ENCODE results near the gene MRC2. TPM values are rescaled to one million over a fixed set of nuclear protein-coding genes. Genes with fewer than 3 reads are reported as not detected.

Gene MRC2
- total and polyA plus RNA-seq, 9 of the 15 experiments (the other 6 are each of a cell fraction or from before 2014, with no cell fraction given), result 0.28 to 11.5 (median 6.6) TPM

GRCh38 chr17:62666061-62666800 lies 38.8 kb downstream of the MRC2 start:
- 20% methylated on average over 22 of the region's 30 CpGs for WGBS (ENCODE audit: insufficient coverage, low coverage, missing lambda C conversion rate)
- TF ChIP-seq ZNF398 (CRISPR knock-in tag; IDR thresholded peaks at IDR 0.05) (no peak), PKNOX1 (IDR thresholded peaks at IDR 0.05) (peak; percentile 22; the same call in 1 of the 2 replicates), CTCFL (IDR thresholded peaks at IDR 0.05; ENCODE audit: borderline replicate concordance, insufficient read depth, low read depth, low read length, poor library complexity, severe bottlenecking) (peak; percentile 45), ZSCAN32 (CRISPR knock-in tag; IDR thresholded peaks at IDR 0.05) (no peak), ZNF57 (CRISPR knock-in tag; IDR thresholded peaks at IDR 0.05) (no peak)
- FAIRE-seq, result no peak
- in situ Hi-C loops (cut with MboI), result no loop called here
- no peak overlapping the region for H3K4me2 ChIP-seq (ENCODE audit: insufficient read depth, low read length)
- no peaks in the 10 kb centered on the region for H3K9me1 ChIP-seq (ENCODE audit: control insufficient read depth, insufficient read depth, low read length)
- H3K27me3 ChIP-seq (ENCODE audit: control insufficient read depth in 2 of 2, insufficient read depth in 2 of 2, low read length in 2 of 2), result peaks cover 3 to 11% of the 10 kb centered on the region in 2 experiments; a peak in 3 of 5 replicates
- no peaks in the 10 kb centered on the region for H3K79me2 ChIP-seq (ENCODE audit: control insufficient read depth, insufficient read depth, low read length)
- no peak overlapping the region for H3K27ac ChIP-seq (ENCODE audit: extremely low read depth, low read depth, low read length)
- H3K9ac ChIP-seq (ENCODE audit: insufficient read depth in 1 of 2, low read depth in 2 of 2, low read length in 2 of 2), result peak overlapping the region in 1 of 2 experiments; percentile 52; a peak in 1 of 4 replicates
- H3K36me3 ChIP-seq (ENCODE audit: control insufficient read depth, insufficient read depth, low read length), result no peaks in the 10 kb centered on the region
- BruUV-seq (replicated peaks), result no TSS peak
- no peak overlapping the region for H3K4me3 ChIP-seq
- H4K20me1 ChIP-seq (replicated peaks; ENCODE audit: control insufficient read depth, insufficient read depth, low read length), result no peaks in the 10 kb centered on the region
- no peaks in the 10 kb centered on the region for H3K9me3 ChIP-seq (replicated peaks; ENCODE audit: control insufficient read depth, insufficient read depth, low read depth, low read length)
- POLR2A ChIA-PET, result no interaction called here
- no peak for DNase-seq (ENCODE audit: extremely low read depth in 1 of 4, low spot score in 3 of 4)
- no peak overlapping the region for H2AFZ ChIP-seq (ENCODE audit: low read depth, low read length)
- peak; percentile 26 for ATAC-seq
- intact Hi-C loops (cut with micrococcal nuclease), result no loop called here
- peaks cover 0 to 29% of the 10 kb centered on the region in 2 experiments; a peak in 2 of 5 replicates for H3K4me1 ChIP-seq (replicated peaks in 1 of 2; ENCODE audit: control insufficient read depth in 2 of 2, insufficient read depth in 2 of 2, low read length in 2 of 2)
- CTCF ChIA-PET (ENCODE audit: low intra/inter-chr PET ratio), result no interaction called here

All from K562 (cell line).